GM21381 (cell line): ENCODE measurements around the gene TCF23.
"Not testable (repeated sequence)": the region's sequence is repeated elsewhere in the genome, so short reads cannot be mapped to it uniquely, and the experiment has no call there.

ENCODE experiments used
- ATAC-seq: cut with Tn5 transposase; IDR thresholded peaks from one replicate; pipeline ENCODE4 v1.9.1; 2021; ENCODE audit warnings: mild to moderate bottlenecking, moderate library complexity; ENCODE audit not compliant: unreplicated experiment

TCF23 gene

GRCh38 chr2:27152102-27152795, 3.4 kb downstream of the TCF23 start:
- ATAC-seq: no peak

DNA sequence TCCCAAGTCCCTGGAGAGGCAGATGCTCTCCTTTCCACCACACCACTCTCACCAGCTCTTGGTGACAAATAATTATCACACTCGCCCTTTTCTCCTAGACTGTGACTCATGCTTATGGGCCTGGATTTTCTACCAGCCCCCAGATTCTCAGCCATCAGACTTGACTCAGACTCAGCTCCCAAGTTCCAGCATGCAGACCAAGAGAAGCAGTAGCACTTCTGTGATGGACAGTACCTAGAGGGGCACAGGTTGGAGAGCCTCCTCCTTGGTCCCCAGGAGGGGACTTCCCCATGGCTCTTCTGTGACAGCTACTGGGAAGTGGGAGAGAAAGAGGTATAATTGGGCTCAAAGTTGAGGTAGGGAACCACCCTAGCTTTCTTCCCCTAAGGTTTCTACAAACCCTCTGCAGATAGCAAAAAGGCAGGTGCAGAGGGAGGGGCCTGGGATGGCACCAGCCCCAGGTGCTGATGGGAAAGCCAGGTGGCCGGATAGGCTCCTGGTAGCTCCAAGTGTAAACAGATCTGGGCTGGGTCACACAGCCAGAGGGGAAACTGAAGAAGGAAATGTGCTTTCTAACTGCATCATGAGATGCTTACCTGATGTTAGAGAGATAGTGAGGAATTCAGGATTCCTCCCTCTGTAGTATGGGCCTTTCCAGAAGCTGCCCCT, 4.1 kb downstream of the TCF23 start:
- ATAC-seq: no peak

- ATAC-seq: no peak
Measured at GRCh38 chr2:27154488-27154887, 5.7 kb downstream of the TCF23 start.

DNA sequence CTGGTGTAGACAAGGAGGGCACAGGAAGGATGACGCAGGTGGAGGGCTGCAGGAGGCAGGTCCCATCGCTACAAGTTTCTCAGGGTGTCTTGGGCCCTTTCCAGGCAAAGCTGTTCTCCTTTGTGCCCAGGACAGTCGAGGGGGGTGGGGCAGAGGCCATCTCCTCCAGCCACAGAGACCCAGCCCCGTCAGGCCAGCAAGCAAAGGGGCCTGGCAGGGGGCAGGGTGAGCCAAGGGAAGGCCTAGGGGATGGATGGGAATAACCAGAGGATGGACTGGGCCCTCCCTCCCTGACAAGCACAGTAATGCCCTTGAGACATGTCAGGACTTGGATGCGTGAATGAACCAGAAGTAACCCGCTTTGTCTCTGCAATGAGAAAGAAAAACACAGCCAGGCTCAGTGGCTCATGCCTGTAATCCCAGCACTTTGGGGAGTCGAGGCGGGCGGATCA, 6.3 kb downstream of the TCF23 start:
- no peak for ATAC-seq

DNA sequence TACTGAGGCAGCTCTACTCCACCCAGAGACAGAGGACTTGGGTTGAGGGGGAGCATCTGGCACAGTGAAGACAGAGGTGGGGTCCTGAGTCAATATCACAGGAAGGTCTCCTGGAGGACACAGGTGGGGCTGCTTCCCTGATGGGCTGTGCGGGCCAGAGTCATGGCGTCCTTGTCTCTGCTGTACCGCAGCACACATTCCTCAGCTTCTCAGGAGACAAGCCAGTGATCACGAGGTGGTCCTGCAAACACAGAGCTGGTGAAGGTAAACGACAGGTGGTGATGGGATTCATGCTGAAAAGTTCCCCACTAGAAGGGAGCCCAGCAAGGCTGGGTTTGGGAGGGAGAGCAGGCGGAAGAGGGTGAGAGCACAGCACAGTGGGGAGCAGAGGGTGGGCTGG, 9.7 kb downstream of the TCF23 start:
- no peak for ATAC-seq

DNA sequence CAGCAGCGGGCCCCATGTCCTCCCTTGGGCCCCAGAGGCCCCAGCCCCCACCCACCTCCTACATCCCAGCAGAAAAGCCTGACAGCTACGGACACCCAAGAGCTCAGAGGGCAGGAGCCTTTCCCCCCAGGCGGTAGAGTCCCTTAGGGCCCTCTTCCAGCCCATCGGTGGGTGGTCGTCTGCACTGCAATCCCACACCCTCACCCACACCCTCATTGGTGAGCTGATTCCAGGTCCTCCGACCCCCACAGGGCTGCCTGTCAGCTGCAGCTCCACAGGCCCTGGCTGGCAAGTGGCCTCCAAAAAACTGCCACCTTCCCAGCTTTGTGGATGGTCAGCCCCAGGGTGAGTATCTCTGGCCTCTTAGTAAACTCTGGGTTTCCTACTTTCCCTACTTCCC, 10.5 kb downstream of the TCF23 start:
- ATAC-seq: no peak

DNA sequence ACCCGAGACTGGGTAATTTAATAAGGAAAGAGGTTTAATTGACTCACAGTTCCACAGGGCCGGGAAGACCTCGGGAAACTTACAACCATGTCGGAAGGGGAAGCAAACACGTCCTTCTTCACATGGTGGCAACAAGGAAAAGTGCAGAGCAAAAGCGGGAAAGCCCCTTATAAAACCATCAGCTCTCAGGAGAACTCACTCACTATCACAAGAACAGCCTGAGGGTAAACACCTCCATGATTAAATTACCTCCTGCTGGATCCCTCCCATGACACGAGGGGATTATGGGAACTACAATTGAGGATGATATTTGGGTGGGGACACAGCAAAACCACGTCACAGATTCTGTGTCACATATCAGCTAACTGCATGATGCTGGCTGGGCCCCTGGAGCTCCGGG, 11.4 kb downstream of the TCF23 start:
- ATAC-seq: no peak

GRCh38 chr2:27162151-27163121, 13.6 kb downstream of the TCF23 start:
- ATAC-seq: no peak

DNA sequence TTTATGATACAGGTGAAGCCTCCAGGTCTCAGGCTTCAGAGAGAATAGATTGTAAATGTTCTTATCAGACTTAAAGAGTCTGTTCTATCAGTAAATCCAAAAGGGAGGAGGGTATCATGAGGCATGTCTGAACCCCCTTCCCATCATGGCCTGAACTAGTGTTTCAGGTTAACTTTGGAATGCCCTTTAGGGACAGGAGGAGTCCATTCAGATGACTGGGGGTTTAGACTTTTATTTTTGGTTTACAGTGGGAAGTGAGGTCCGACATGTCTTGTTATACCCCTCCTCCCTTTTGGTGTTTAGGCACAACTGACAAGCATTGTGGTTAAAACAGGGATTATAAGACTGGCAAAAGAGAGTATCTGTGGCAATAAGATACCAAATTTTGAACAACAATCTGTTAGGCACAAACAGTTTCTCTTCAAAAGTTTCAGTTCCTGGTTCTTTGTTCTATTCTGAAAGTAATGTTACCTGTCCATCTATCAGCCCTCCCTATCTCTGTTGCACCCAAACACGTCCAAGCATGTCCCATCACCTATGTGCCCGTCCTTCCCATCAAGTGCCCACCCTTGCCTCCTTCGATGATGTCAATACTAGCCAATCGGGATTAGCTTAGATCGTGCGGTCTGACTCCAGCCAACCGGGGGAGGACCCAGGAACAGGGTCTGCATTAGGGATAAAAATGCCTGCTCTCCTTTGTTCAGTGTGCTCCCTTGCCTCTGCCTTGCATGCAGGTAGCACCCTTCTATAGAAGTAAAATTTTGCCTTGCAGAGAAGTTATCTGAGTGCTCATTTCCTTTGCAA, 16.4 kb downstream of the TCF23 start:
- no peak for ATAC-seq

DNA sequence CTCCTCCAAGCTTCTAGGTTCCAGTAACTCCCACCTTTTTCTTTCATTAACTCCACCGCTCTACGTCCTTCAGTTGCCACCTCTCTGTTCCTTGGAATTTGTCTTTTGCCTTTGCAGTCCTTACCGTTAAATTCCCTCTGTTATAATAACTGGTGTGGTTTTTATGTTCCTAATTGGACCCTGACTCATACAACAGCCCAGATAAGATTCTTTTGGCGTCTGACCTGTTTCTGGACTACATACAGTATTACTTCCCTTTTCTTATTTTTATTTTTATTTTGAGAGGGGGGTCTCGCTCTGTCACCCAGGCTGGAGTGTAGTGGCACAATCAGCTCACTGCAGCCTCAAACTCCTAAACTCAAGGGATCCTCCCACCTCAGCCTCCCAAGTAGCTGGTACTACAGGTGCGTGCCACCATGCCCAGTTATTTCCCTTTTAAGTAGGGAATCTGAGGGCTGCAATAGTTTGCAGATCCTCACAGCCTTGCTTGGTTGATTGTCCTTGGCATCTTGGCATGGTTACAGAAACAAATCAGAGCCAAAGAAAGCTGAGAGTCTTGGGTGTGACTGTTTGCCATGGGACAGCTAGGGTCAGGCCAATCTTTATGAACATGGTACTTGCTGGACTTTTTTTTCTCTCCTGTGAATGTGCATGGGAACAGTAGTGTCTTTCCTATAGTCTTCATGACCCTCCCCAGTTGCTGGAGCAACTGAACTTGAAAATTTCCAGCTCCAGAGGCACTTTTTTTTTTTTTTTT, 22.0 kb downstream of the TCF23 start:
- no peak for ATAC-seq

DNA sequence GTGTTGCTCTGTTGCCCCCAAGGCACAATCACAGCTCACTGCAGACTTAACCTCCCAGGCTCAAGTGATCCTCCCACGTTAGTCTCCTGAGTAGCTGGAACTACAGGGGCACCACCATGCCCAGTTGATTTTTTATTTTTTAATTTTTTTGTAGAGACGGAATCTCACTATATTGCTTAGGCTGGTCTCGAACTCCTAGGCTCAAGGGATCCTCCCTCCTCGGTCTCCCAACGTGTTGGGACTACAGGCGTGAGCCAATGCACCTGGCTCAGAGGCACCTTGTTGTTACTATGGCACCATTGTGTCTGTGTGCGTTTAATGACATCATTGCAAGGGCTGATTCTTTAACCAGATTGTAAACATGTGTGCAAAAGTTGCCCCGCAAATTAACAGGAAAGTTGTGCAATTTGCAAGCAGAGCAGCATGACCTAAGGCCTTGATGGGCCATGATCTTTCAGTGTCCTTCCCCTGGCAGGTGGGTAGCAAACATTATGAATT, 22.6 kb downstream of the TCF23 start:
- no peak for ATAC-seq

GRCh38 chr2:27174638-27175037, 25.8 kb downstream of the TCF23 start:
- ATAC-seq: no peak

- ATAC-seq: no peak
Measured at GRCh38 chr2:27175330-27175729, 26.5 kb downstream of the TCF23 start.

GRCh38 chr2:27175781-27176180, 27.0 kb downstream of the TCF23 start:
- not testable (repeated sequence) for ATAC-seq

GRCh38 chr2:27177441-27178351, 28.9 kb downstream of the TCF23 start:
- ATAC-seq: no peak

GRCh38 chr2:27178469-27178868, 29.7 kb downstream of the TCF23 start:
- ATAC-seq: no peak

- no peak for ATAC-seq
Measured at GRCh38 chr2:27179344-27180000, 30.7 kb downstream of the TCF23 start.

GRCh38 chr2:27182346-27182745, 33.5 kb downstream of the TCF23 start:
- no peak for ATAC-seq
